ENCODE data around the gene XXYLT1. TPM values are rescaled to one million over a fixed set of nuclear protein-coding genes. Genes with fewer than 3 reads are reported as not detected.

XXYLT1 gene
- total RNA-seq, 2 donors from 2014 or later = 1.3 to 4.2 TPM

- Histone ChIP-seq H3K4me3 (no peak overlapping the region), H3K36me3 (replicated peaks in 1 of 2; ENCODE audit: insufficient read depth in 1 of 2, low read depth in 2 of 2) (no peaks in the 10 kb centered on the region), H3K27ac (no peak overlapping the region), H3K4me1 (no peaks in the 10 kb centered on the region), H3K9me3 (no peaks in the 10 kb centered on the region), H3K27me3 (no peaks in the 10 kb centered on the region)
- peak in 1 of 4 donors; percentile 25 for DNase-seq
- 60 to 71% methylated on average over 10 of the region's 10 CpGs for WGBS, 2 donors
- intact Hi-C loops (cut with DNase I) = no loop called here
- no peak for ATAC-seq
- TF ChIP-seq POLR2A (IDR thresholded peaks at IDR 0.05) (no peak), CTCF (IDR thresholded peaks at IDR 0.05) (no peak)
These were observed 152.9 kb downstream of the XXYLT1 start for GRCh38 chr3:195117978-195118581.

- intact Hi-C loops (cut with DNase I) = no loop called here
These were observed 154.4 kb downstream of the XXYLT1 start for GRCh38 chr3:195116407-195117185.

GRCh38 chr3:195115600-195116406 lies 155.2 kb downstream of the XXYLT1 start:
- intact Hi-C loops (cut with DNase I) = no loop called here
- H3K27me3 ChIP-seq = no peaks in the 10 kb centered on the region
- DNase-seq (no peak), ATAC-seq (no peak)
- H3K4me1 ChIP-seq = no peaks in the 10 kb centered on the region
- H3K9me3 ChIP-seq = no peaks in the 10 kb centered on the region
- TF ChIP-seq CTCF (IDR thresholded peaks at IDR 0.05) = no peak
- TF ChIP-seq POLR2A (IDR thresholded peaks at IDR 0.05) = no peak
- WGBS, 2 donors = 77 to 83% methylated on average over 23 to 24 of the region's 24 CpGs
- H3K4me3 ChIP-seq = no peak overlapping the region
- no peaks in the 10 kb centered on the region for H3K36me3 ChIP-seq (replicated peaks in 1 of 2; ENCODE audit: insufficient read depth in 1 of 2, low read depth in 2 of 2)
- no peak overlapping the region for H3K27ac ChIP-seq

More at GRCh38 chr3:195116407-195117185, 154.4 kb downstream of the XXYLT1 start:
- Histone ChIP-seq H3K36me3 (replicated peaks in 1 of 2; ENCODE audit: insufficient read depth in 1 of 2, low read depth in 2 of 2) (no peaks in the 10 kb centered on the region), H3K4me1 (no peaks in the 10 kb centered on the region), H3K4me3 (no peak overlapping the region), H3K27ac (no peak overlapping the region), H3K9me3 (no peaks in the 10 kb centered on the region), H3K27me3 (no peaks in the 10 kb centered on the region)
- TF ChIP-seq CTCF (IDR thresholded peaks at IDR 0.05) (no peak), POLR2A (IDR thresholded peaks at IDR 0.05) (no peak)
- WGBS, 2 donors = 67 to 72% methylated on average over 5 of the region's 5 CpGs
- DNase-seq = no peak
- no peak for ATAC-seq

GRCh38 chr3:195114786-195115599 lies 156.0 kb downstream of the XXYLT1 start:
- no peak overlapping the region for H3K27ac ChIP-seq
- 69 to 79% methylated on average over 28 to 31 of the region's 31 CpGs for WGBS, 2 donors
- TF ChIP-seq CTCF (IDR thresholded peaks at IDR 0.05) = no peak
- TF ChIP-seq POLR2A (IDR thresholded peaks at IDR 0.05) = no peak
- no peaks in the 10 kb centered on the region for H3K27me3 ChIP-seq
- no peak for ATAC-seq
- intact Hi-C loops (cut with DNase I) = no loop called here
- no peak overlapping the region for H3K4me3 ChIP-seq
- DNase-seq = no peak
- no peaks in the 10 kb centered on the region for H3K36me3 ChIP-seq (replicated peaks in 1 of 2; ENCODE audit: insufficient read depth in 1 of 2, low read depth in 2 of 2)
- H3K9me3 ChIP-seq = no peaks in the 10 kb centered on the region
- no peaks in the 10 kb centered on the region for H3K4me1 ChIP-seq
